Muscle layer of duodenum (tissue), 2 donors: ENCODE measurements around the gene MEGF6.

Experiments
- H3K27ac ChIP-seq: one replicate; pipeline ENCODE4 v1.7.0; 2013; ENCODE audit warnings: mild to moderate bottlenecking, low read length
- H3K27me3 ChIP-seq: one replicate; pipeline ENCODE4 v1.7.0; 2013; ENCODE audit warnings: low read depth, mild to moderate bottlenecking, control low read depth, low read length
- H3K36me3 ChIP-seq, 2 donors: one replicate each; pipeline ENCODE4 v1.7.0; 2013; ENCODE audit warnings: low read length in 2 of 2, control low read depth in 1 of 2, mild to moderate bottlenecking in 1 of 2; ENCODE audit not compliant: insufficient read depth in 2 of 2, control insufficient read depth in 1 of 2
- H3K4me1 ChIP-seq, 2 donors: one replicate each; pipeline ENCODE4 v1.7.0; 2013; ENCODE audit warnings: low read length in 2 of 2, mild to moderate bottlenecking in 2 of 2, control low read depth in 1 of 2, moderate library complexity in 1 of 2; ENCODE audit not compliant: insufficient read depth in 2 of 2, control insufficient read depth in 1 of 2
- H3K4me3 ChIP-seq, 2 donors: one replicate each; pipeline ENCODE4 v1.7.0; 2013; ENCODE audit warnings: low read length in 2 of 2, low read depth in 1 of 2, mild to moderate bottlenecking in 1 of 2
- H3K9me3 ChIP-seq, 2 donors: one replicate each; pipeline ENCODE4 v1.7.0; 2013; ENCODE audit warnings: low read length in 2 of 2, control low read depth in 1 of 2, mild to moderate bottlenecking in 1 of 2; ENCODE audit not compliant: control insufficient read depth in 1 of 2
- donor health status: healthy.

The MEGF6 gene

GRCh38 chr1:3516481-3516869 lies 94.8 kb downstream of the MEGF6 start:
- no peaks in the 10 kb centered on the region for H3K9me3 ChIP-seq
- H3K36me3 ChIP-seq, result no peaks in the 10 kb centered on the region
- H3K4me1 ChIP-seq, result peaks cover 0 to 12% of the 10 kb centered on the region in 2 donors
- no peak overlapping the region for H3K27ac ChIP-seq
- no peaks in the 10 kb centered on the region for H3K27me3 ChIP-seq
- no peak overlapping the region for H3K4me3 ChIP-seq

GRCh38 chr1:3515774-3516480 lies 95.4 kb downstream of the MEGF6 start:
- Histone ChIP-seq H3K4me3 (no peak overlapping the region), H3K36me3 (no peaks in the 10 kb centered on the region), H3K9me3 (no peaks in the 10 kb centered on the region), H3K27me3 (no peaks in the 10 kb centered on the region), H3K27ac (no peak overlapping the region), H3K4me1 (peaks cover 0 to 12% of the 10 kb centered on the region in 2 donors)

GRCh38 chr1:3515272-3515671 lies 96.0 kb downstream of the MEGF6 start:
- Histone ChIP-seq H3K27ac (no peak overlapping the region), H3K4me3 (no peak overlapping the region), H3K27me3 (no peaks in the 10 kb centered on the region), H3K36me3 (no peaks in the 10 kb centered on the region), H3K9me3 (no peaks in the 10 kb centered on the region), H3K4me1 (peaks cover 0 to 12% of the 10 kb centered on the region in 2 donors)

- H3K27me3 ChIP-seq, result no peaks in the 10 kb centered on the region
- H3K9me3 ChIP-seq, result no peaks in the 10 kb centered on the region
- H3K27ac ChIP-seq, result no peak overlapping the region
- H3K36me3 ChIP-seq, result no peaks in the 10 kb centered on the region
- no peak overlapping the region for H3K4me3 ChIP-seq
- H3K4me1 ChIP-seq, result peaks cover 0 to 12% of the 10 kb centered on the region in 2 donors
These were observed 96.9 kb downstream of the MEGF6 start for GRCh38 chr1:3514404-3514803.

- Histone ChIP-seq H3K4me1 (peaks cover 0 to 5% of the 10 kb centered on the region in 2 donors), H3K9me3 (no peaks in the 10 kb centered on the region), H3K27ac (no peak overlapping the region), H3K27me3 (no peaks in the 10 kb centered on the region), H3K36me3 (no peaks in the 10 kb centered on the region), H3K4me3 (no peak overlapping the region)
These were observed 99.5 kb downstream of the MEGF6 start for GRCh38 chr1:3511856-3512255.

DNA sequence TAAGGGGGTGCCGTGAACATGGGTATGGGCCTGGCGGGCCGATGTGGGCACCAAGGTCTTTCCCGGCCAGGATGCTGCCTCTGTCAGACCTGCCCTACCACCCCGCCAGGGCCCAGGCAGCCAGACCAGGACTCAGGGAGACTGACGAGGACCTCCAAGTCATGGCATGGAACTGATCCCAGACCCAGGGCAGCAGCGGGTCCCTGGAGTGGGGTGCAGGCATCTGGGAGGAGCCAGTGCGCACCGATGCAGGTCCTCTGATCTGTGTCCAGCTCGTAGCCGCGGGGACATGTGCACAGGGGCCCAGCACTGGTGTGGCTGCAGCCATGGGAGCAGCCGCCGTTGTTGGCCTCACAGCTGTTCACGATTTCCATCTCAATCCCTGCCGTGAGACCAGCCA lies 100.0 kb downstream of the MEGF6 start:
- Histone ChIP-seq H3K4me3 (no peak overlapping the region), H3K9me3 (no peaks in the 10 kb centered on the region), H3K27me3 (no peaks in the 10 kb centered on the region), H3K4me1 (no peaks in the 10 kb centered on the region), H3K27ac (no peak overlapping the region), H3K36me3 (no peaks in the 10 kb centered on the region)

GRCh38 chr1:3510956-3511250 lies 100.4 kb downstream of the MEGF6 start:
- no peaks in the 10 kb centered on the region for H3K36me3 ChIP-seq
- no peak overlapping the region for H3K27ac ChIP-seq
- H3K27me3 ChIP-seq, result no peaks in the 10 kb centered on the region
- no peaks in the 10 kb centered on the region for H3K4me1 ChIP-seq
- H3K9me3 ChIP-seq, result no peaks in the 10 kb centered on the region
- no peak overlapping the region for H3K4me3 ChIP-seq

DNA sequence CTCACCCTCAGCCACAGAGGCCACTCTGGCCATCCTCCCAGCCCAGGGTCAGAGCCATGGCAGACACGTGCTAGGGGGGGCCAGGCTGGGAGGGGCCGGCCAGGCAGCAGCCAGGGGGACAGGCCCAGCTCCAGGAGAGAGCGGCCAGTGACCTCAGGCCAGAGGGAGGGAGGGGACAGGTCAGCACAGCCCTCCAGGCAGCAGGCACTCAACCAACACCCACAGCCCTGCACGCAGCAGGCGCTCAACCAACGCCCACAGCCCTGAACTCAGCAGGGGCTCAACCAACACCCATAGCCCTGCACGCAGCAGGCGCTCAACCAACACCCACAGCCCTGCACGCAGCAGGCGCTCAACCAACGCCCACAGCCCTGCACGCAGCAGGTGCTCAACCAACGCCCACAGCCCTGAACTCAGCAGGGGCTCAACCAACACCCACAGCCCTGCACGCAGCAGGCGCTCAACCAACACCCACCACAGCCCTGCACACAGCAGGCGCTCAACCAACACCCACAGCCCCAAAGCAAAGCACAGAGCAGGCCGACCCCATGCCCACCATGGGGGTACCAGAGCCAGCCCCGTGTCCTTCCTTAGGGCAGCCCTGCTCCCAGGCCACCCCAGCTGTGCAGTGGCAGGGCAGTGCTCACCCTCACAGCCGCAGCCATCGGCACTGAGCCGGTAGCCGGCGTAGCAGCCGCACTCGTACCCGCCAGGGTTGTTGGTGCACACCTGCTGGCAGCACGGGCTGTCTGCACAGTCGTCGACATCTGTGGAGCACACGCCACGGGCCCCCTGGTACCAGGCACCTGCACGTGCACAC lies 101.0 kb downstream of the MEGF6 start:
- Histone ChIP-seq H3K9me3 (no peaks in the 10 kb centered on the region), H3K27ac (no peak overlapping the region), H3K4me1 (no peaks in the 10 kb centered on the region), H3K4me3 (no peak overlapping the region), H3K36me3 (no peaks in the 10 kb centered on the region), H3K27me3 (no peaks in the 10 kb centered on the region)

- no peaks in the 10 kb centered on the region for H3K36me3 ChIP-seq
- H3K27me3 ChIP-seq, result no peaks in the 10 kb centered on the region
- no peak overlapping the region for H3K4me3 ChIP-seq
These were observed 101.6 kb downstream of the MEGF6 start for GRCh38 chr1:3509721-3510120.

GRCh38 chr1:3508757-3509415 lies 102.4 kb downstream of the MEGF6 start:
- H3K9me3 ChIP-seq, result no peaks in the 10 kb centered on the region
- no peak overlapping the region for H3K4me3 ChIP-seq
- no peaks in the 10 kb centered on the region for H3K27me3 ChIP-seq
- no peaks in the 10 kb centered on the region for H3K36me3 ChIP-seq
- no peaks in the 10 kb centered on the region for H3K4me1 ChIP-seq
- no peak overlapping the region for H3K27ac ChIP-seq

More at GRCh38 chr1:3509721-3510120, 101.6 kb downstream of the MEGF6 start:
- Histone ChIP-seq H3K4me1 (no peaks in the 10 kb centered on the region), H3K27ac (no peak overlapping the region), H3K9me3 (no peaks in the 10 kb centered on the region)

DNA sequence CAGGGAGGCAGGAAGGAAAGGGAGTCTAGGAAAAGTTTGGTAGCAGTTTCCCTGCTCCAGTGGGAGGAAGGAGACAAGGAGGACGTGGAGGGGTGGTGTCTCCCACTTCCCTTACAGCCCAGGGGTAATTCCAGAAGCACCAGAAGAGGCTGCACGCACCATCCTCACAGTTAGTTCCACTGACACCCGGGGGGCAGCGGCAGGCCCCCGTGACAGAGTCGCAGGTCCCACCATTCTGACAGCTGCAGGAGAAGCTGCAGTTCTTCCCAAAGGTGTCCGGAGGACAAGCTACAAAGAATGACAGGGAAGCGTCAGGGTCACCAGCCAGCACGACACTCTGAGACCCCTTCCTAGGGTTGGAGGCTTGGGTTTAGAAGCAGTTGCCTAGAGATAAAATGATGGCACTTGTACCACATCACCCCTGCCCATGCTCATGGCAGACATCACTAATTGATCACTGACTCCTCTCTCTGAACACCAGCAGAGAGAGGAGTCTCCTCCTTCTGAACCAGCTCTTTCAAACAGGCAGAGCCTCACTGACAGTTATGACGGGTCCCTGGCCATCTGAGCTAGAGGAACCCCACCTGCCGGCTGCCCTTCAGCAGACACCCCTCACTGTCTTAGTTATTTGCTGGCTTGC lies 103.6 kb downstream of the MEGF6 start:
- Histone ChIP-seq H3K27me3 (no peaks in the 10 kb centered on the region), H3K36me3 (no peaks in the 10 kb centered on the region), H3K27ac (no peak overlapping the region), H3K9me3 (no peaks in the 10 kb centered on the region), H3K4me3 (no peak overlapping the region), H3K4me1 (no peaks in the 10 kb centered on the region)
